Kidney (tissue), 14 donors: ENCODE data around the gene ACER2. TPM values are rescaled to one million over a fixed set of nuclear protein-coding genes. Genes with fewer than 3 reads are reported as not detected.

Source experiments
- DNase-seq, 5 donors: peaks; one replicate each; pipeline ENCODE4 v3.0.0-alpha.2; 2013 to 2020
- FAIRE-seq: peaks from 2 replicates; lab custom pipeline; 2012; peaks lifted over from hg19 to GRCh38; lab: Jason Lieb, UNC
- H3K27ac ChIP-seq, 2 donors: one replicate each; pipeline ENCODE4 v1.7.0; 2013; ENCODE audit warnings: low read depth in 2 of 2, low read length in 2 of 2, inconsistent platforms in 1 of 2
- H3K27me3 ChIP-seq: one replicate; pipeline ENCODE4 v1.7.1; 2013; ENCODE audit warnings: low read length, inconsistent platforms; ENCODE audit not compliant: control insufficient read depth, insufficient read depth
- H3K36me3 ChIP-seq, 3 donors: one replicate each; pipeline versions ENCODE4 v1.7.0 to v1.7.1; 2013; ENCODE audit warnings: low read length in 3 of 3, control low read depth in 1 of 3, inconsistent platforms in 1 of 3; ENCODE audit not compliant: insufficient read depth in 3 of 3, control insufficient read depth in 2 of 3
- H3K4me1 ChIP-seq, 3 donors: one replicate each; pipeline versions ENCODE4 v1.7.0 to v1.7.1; 2013; ENCODE audit warnings: low read length in 3 of 3, inconsistent platforms in 1 of 3, low read depth in 1 of 3; ENCODE audit not compliant: control insufficient read depth in 2 of 3, insufficient read depth in 2 of 3
- H3K4me3 ChIP-seq, 3 donors: one replicate each; pipeline versions ENCODE4 v1.7.0 to v1.8.1; 2013; ENCODE audit warnings: low read length in 3 of 3, control low read depth in 1 of 3, inconsistent platforms in 1 of 3
- H3K9ac ChIP-seq, 3 donors: one replicate each; pipeline versions ENCODE4 v1.7.0 to v1.7.1; 2013; ENCODE audit warnings: low read length in 3 of 3, control low read depth in 1 of 3, inconsistent platforms in 1 of 3
- H3K9me3 ChIP-seq, 3 donors: one replicate each; pipeline versions ENCODE4 v1.7.0 to v1.7.1; 2013; ENCODE audit warnings: low read length in 3 of 3, control low read depth in 1 of 3, inconsistent platforms in 1 of 3; ENCODE audit not compliant: control insufficient read depth in 2 of 3, insufficient read depth in 1 of 3
- CTCF ChIP-seq: IDR thresholded peaks from 3 replicates; pipeline ENCODE4 v1.5.1; 2012; ENCODE audit warnings: mild to moderate bottlenecking, moderate library complexity, borderline replicate concordance; ENCODE audit not compliant: insufficient read depth; ENCODE audit errors: extremely low read depth
- intact Hi-C: fragments of 100-400 bp; cut with DNase I; formaldehyde crosslinking; loops from one replicate; pipeline ENCODE4 v1.11.1; 2022
- polyA plus RNA-seq: library from polyadenylated mRNA; stranded (reverse); fragments of 350-450 nt; fragmentation: Illumina TruSeq; extraction: RNeasy Lipid Tissue Mini Kit (QIAGEN cat#74804); gene quantifications from one replicate; pipeline ENCODE4 v1.2.3, GENCODE V29; 2014; ENCODE audit warnings: low read depth, low replicate concordance; ENCODE audit not compliant: insufficient read depth
- total RNA-seq: library from RNA; stranded (reverse); fragmentation: NEBNext Ultra II Directional; extraction: Animal tissue kit (Norgen Biotek cat#: 25700); gene quantifications from one replicate; pipeline ENCODE4 v1.2.1, GENCODE V29; 2021
- donor health status: control.
- donor health status: control.
- donor health status: control.
- donor health status: control.
- donor health status: control.
- donor health status: DM: yes; HTN: yes; CAD: no.
- donor health status: Normal renal cell carcinoma (clear cell type).

The ACER2 gene
- total and polyA plus RNA-seq, 2 donors from 2014 or later: 0.28 to 4.2 TPM

DNA sequence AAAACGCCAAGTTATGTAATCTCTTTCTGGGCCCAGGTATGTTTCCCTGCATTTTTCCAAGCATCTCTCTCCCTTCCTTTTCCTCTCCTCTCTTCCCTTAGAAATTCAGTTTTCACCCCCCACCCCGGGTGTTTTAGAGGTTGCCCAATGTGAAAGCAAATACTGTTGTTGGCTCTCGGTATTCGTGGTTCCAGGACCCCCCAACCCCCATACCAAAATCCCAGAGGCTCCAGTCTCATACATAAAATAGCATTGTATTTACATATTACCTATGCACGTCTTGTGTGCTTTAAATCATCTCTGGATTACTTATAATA, 48.8 kb downstream of the ACER2 start:
- TF ChIP-seq CTCF: no peak
- no peak for FAIRE-seq
- DNase-seq: no peak
- H3K36me3 ChIP-seq: no peaks in the 10 kb centered on the region
- H3K4me1 ChIP-seq: no peaks in the 10 kb centered on the region
- intact Hi-C loops: no loop called here
- H3K27ac ChIP-seq: no peak overlapping the region
- H3K9ac ChIP-seq: peak overlapping the region in 2 of 3 donors; percentile 16 to 19
- H3K4me3 ChIP-seq: peak overlapping the region; percentile 37 to 45 (median 40)
- H3K27me3 ChIP-seq: no peaks in the 10 kb centered on the region
- H3K9me3 ChIP-seq: no peaks in the 10 kb centered on the region

DNA sequence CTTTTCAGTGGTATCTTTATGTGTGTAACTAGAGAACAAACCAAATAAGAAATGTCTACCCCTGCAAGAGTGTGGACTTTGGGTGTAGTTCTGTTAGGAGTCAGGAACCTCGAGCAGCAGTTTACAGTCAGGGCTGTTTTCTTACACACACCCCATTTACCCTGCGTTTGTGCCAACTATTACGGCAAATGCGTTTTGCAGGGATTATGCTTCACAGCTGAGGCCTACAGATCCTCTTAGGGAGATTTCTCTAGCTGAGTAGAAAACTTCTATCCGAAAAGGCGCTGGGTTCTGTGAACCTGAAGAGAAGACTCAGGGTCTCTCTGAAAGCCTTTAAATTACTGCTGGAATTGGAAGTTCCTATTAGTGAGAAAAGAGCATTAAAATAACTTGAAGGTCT, 51.4 kb downstream of the ACER2 start:
- H3K27ac ChIP-seq: no peak overlapping the region
- no peaks in the 10 kb centered on the region for H3K9me3 ChIP-seq
- no peaks in the 10 kb centered on the region for H3K27me3 ChIP-seq
- H3K4me3 ChIP-seq: no peak overlapping the region
- DNase-seq (no peak), FAIRE-seq (no peak)
- no peak overlapping the region for H3K9ac ChIP-seq
- H3K4me1 ChIP-seq: peaks cover 0 to 6% (median 3%) of the 10 kb centered on the region in 3 donors
- intact Hi-C loops: no loop called here
- no peak for TF ChIP-seq CTCF
- no peaks in the 10 kb centered on the region for H3K36me3 ChIP-seq

DNA sequence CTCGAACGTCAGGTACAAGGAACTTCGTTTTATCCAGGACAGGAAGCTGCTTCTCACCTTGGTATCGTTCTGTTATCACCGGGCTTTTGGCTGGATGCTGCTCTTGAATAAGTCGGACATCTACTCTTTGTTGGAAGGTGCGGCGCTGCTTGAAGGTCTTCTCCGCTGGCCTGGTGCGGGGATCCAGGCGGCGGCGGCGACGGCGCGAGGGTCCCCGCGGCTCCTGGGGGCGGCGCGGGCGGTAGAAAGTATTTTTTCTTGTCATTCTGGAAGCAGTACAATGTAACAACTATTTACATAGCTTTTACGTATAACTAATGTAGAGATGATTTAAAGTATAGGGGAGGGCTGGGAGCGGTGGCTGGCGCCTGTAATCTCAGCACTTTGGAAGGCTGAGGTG, 52.3 kb downstream of the ACER2 start:
- intact Hi-C loops: no loop called here
- H3K27ac ChIP-seq: no peak overlapping the region
- H3K27me3 ChIP-seq: no peaks in the 10 kb centered on the region
- DNase-seq: no peak
- no peaks in the 10 kb centered on the region for H3K9me3 ChIP-seq
- no peak for TF ChIP-seq CTCF
- H3K4me3 ChIP-seq: no peak overlapping the region
- no peaks in the 10 kb centered on the region for H3K36me3 ChIP-seq
- no peak for FAIRE-seq
- no peak overlapping the region for H3K9ac ChIP-seq
- H3K4me1 ChIP-seq: peaks cover 0 to 7% (median 3%) of the 10 kb centered on the region in 3 donors

DNA sequence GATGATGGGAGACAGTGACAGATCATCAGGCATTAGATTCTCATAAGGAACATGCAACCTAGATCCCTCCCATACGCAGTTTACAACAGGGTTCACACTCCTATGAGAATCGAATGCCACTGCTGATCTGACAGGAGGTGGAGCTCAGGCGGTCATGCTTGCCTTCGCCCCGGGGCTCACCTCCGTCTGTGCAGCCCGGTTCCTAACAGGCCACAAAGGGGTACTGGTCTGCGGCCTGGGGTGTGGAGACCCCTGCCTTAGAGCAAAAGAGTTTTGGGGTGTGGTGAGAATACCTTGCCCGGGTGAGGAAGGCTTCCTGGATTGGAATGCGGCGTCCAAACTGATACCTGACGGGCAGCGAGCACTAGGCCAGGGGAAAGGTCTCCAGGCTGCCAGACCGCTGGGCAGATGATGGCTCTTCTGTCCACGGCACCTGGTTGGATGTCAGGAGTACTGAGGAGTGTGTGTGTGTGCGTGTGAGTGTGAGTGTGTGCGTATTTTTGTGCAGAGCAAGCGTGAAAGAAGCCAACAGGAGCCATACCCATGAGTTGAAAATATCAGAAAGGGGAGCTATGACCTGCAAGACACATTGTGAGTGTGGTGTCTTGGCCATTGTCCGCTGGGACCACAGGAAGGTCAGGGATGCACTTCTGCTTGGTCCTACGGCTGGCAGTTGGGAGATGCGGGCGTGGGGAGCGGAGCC, 55.4 kb downstream of the ACER2 start:
- intact Hi-C loops: no loop called here
- DNase-seq: peak in 1 of 5 donors; percentile 50
- Histone ChIP-seq H3K9ac (peak overlapping the region in 2 of 3 donors; percentile 26 to 49), H3K36me3 (no peaks in the 10 kb centered on the region), H3K9me3 (no peaks in the 10 kb centered on the region), H3K4me3 (peak overlapping the region; percentile 21 to 36 (median 22)), H3K27ac (no peak overlapping the region), H3K4me1 (peaks cover 0 to 7% (median 3%) of the 10 kb centered on the region in 3 donors), H3K27me3 (no peaks in the 10 kb centered on the region)
- TF ChIP-seq CTCF: no peak
- no peak for FAIRE-seq
